Lower leg skin (tissue), 3 donors: Measurements from ENCODE around the gene DCLK2.

Experiments
- POLR2A ChIP-seq, 2 donors: fragments of 450-650 bp; IDR thresholded peaks; one replicate each; pipeline ENCODE4 v1.6.1; 2016 to 2017; ENCODE audit warnings: antibody characterized with exemption in 2 of 2, mild to moderate bottlenecking in 1 of 2, moderate library complexity in 1 of 2
- TF ChIP-seq, protein P1 (sequence below), 3 donors: fragments of 450-650 bp; IDR thresholded peaks; one replicate each; pipeline ENCODE4 v1.5.1; 2016; ENCODE audit warnings: antibody characterized with exemption in 3 of 3, mild to moderate bottlenecking in 3 of 3, moderate library complexity in 2 of 3

- TF ChIP-seq, protein P1, sequence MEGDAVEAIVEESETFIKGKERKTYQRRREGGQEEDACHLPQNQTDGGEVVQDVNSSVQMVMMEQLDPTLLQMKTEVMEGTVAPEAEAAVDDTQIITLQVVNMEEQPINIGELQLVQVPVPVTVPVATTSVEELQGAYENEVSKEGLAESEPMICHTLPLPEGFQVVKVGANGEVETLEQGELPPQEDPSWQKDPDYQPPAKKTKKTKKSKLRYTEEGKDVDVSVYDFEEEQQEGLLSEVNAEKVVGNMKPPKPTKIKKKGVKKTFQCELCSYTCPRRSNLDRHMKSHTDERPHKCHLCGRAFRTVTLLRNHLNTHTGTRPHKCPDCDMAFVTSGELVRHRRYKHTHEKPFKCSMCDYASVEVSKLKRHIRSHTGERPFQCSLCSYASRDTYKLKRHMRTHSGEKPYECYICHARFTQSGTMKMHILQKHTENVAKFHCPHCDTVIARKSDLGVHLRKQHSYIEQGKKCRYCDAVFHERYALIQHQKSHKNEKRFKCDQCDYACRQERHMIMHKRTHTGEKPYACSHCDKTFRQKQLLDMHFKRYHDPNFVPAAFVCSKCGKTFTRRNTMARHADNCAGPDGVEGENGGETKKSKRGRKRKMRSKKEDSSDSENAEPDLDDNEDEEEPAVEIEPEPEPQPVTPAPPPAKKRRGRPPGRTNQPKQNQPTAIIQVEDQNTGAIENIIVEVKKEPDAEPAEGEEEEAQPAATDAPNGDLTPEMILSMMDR (IDR thresholded peaks at IDR 0.05), result no peak
- no peak for TF ChIP-seq POLR2A (IDR thresholded peaks at IDR 0.05)
Observed at GRCh38 chr4:150051111-150051510, 27.1 kb upstream of the DCLK2 start.
